Thyroid gland (tissue), 4 donors: ENCODE measurements around the gene SFTPD. TPM values are rescaled to one million over a fixed set of nuclear protein-coding genes. Genes with fewer than 3 reads are reported as not detected.

Experiments used
- DNase-seq, 2 donors: peaks; one replicate each; pipeline ENCODE4 v3.0.0-alpha.2; 2019
- H3K27ac ChIP-seq, 3 donors: fragments of 200-600 bp; sonication (generic); 1 replicate in 2 of 3; 2 replicates in 1 of 3; pipeline ENCODE4 v1.5.1; 2016 to 2019; ENCODE audit warnings: mild to moderate bottlenecking in 1 of 3, moderate library complexity in 1 of 3
- H3K27me3 ChIP-seq: fragments of 200-600 bp; sonication (generic); one replicate; pipeline ENCODE4 v1.5.1; 2019
- H3K36me3 ChIP-seq, 2 donors: fragments of 200-600 bp; sonication (generic); one replicate each; pipeline ENCODE4 v1.5.1; 2016 to 2019
- H3K4me1 ChIP-seq, 2 donors: fragments of 200-600 bp; sonication (generic); one replicate each; pipeline ENCODE4 v1.5.1; 2017 to 2019
- H3K4me3 ChIP-seq, 3 donors: fragments of 200-600 bp; sonication (generic); replicated peaks in 1 of 3; 1 replicate in 2 of 3; 2 replicates in 1 of 3; pipeline ENCODE4 v1.5.1; 2016; ENCODE audit warnings: mild to moderate bottlenecking in 1 of 3
- H3K9me3 ChIP-seq: fragments of 200-600 bp; sonication (generic); one replicate; pipeline ENCODE4 v1.5.1; 2017
- CTCF ChIP-seq, 6 experiments: fragments of 200-600 bp in 3 of 6; fragments of 450-650 bp in 3 of 6; sonication (generic) in 3 of 6; IDR thresholded peaks; one replicate each; pipeline ENCODE4 v1.5.1; 2016 to 2019; ENCODE audit warnings: antibody characterized with exemption in 6 of 6, mild to moderate bottlenecking in 2 of 6, inconsistent platforms in 1 of 6, moderate library complexity in 1 of 6
- POLR2A ChIP-seq, 2 donors: fragments of 450-650 bp; IDR thresholded peaks; one replicate each; pipeline ENCODE4 v1.6.1; 2017; ENCODE audit warnings: antibody characterized with exemption in 2 of 2, mild to moderate bottlenecking in 2 of 2, moderate library complexity in 1 of 2
- WGBS, 2 donors: methylation state at CpG; one replicate each; pipeline ENCODE4 v1.1.5; 2017; 5-methylcytosine and 5-hydroxymethylcytosine counted together
- intact Hi-C: fragments of 100-400 bp; cut with DNase I; formaldehyde crosslinking; loops from one replicate; pipeline ENCODE4 v1.15.1; 2023
- total RNA-seq, 4 donors: library from RNA; depleted of rRNA; stranded (reverse); fragments of >200 nt; gene quantifications; one replicate each; pipeline ENCODE4 v1.2.3, GENCODE V29; 2016

The SFTPD gene
- total RNA-seq, 4 donors from 2014 or later = 3.0 to 10.8 (median 5.7) TPM

GRCh38 chr10:79984851-79985250, 35.9 kb upstream of the SFTPD start:
- no peak overlapping the region for H3K27ac ChIP-seq
- TF ChIP-seq CTCF (IDR thresholded peaks at IDR 0.05) = no peak
- TF ChIP-seq POLR2A (IDR thresholded peaks at IDR 0.05) = no peak
- no peaks in the 10 kb centered on the region for H3K9me3 ChIP-seq
- no peaks in the 10 kb centered on the region for H3K36me3 ChIP-seq
- H3K4me3 ChIP-seq = no peak overlapping the region
- no peak for DNase-seq
- no peaks in the 10 kb centered on the region for H3K27me3 ChIP-seq
- 78 to 86% methylated on average over 9 of the region's 9 CpGs for WGBS, 2 donors
- H3K4me1 ChIP-seq = peaks cover 19 to 22% of the 10 kb centered on the region in 2 donors
- intact Hi-C loops = no loop called here

DNA sequence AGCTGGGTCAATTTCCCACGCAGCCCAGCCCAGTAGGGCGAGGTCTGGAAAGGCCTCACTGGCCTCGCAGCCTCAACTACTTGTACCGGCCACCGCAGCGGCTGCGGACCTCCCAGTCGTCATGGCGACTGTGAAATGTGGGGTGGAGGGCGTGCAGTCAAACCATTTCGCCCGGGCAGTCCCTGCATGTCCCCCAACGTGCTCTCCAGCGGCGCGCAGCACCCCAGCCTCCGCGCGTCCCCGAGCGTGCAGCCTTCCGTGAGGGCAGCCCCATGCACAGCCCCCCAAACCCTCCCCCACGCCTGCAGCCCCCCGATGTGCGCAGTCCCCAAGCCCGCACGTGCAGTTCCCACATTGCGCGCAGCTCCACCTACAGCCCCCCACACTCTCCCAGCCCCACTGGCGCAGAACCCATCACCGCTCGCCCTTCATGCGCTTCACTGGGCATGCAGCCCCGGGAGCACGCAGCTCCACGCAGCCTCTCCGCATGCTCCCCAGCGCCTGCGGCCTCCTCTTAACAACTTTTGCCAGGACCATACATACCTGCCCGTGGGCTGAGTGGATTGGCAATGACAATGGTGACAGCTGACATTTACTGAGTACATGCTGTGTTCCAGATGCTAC, 34.5 kb upstream of the SFTPD start:
- no peak overlapping the region for H3K27ac ChIP-seq
- 37 to 41% methylated on average over 15 to 24 of the region's 40 CpGs for WGBS, 2 donors
- H3K27me3 ChIP-seq = no peaks in the 10 kb centered on the region
- TF ChIP-seq CTCF (IDR thresholded peaks at IDR 0.05) (no peak), POLR2A (IDR thresholded peaks at IDR 0.05) (no peak)
- no peaks in the 10 kb centered on the region for H3K9me3 ChIP-seq
- intact Hi-C loops = no loop called here
- DNase-seq = peak in 1 of 2 donors; percentile 3
- H3K36me3 ChIP-seq = no peaks in the 10 kb centered on the region
- no peak overlapping the region for H3K4me3 ChIP-seq
- peaks cover 27 to 30% of the 10 kb centered on the region in 2 donors for H3K4me1 ChIP-seq

DNA sequence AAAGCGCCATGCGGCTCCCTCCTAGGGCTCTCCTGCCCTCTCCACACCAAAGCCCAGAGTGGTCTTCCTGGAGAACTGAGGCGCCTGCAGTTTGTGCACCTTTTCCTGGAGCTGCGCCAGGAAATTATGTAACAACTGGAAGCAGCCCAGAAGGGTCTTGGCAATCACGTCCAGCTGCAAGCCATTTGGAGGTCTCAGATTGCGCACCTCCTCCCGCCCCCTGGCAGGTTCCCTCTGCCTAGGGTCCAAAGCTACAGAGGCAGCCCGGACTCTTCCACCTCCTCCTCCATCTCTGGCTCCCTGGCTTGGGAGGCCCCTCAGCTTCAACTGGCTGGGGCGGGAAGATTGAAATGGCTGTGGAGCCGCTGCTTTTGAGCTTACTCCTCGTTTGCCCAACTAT, 34.0 kb upstream of the SFTPD start:
- 34 to 37% methylated on average over 11 of the region's 11 CpGs for WGBS, 2 donors
- peak overlapping the region in 1 of 3 donors; percentile 63 for H3K4me3 ChIP-seq

GRCh38 chr10:79982362-79982800, 33.5 kb upstream of the SFTPD start:
- Histone ChIP-seq H3K27me3 (no peaks in the 10 kb centered on the region), H3K4me1 (peaks cover 27 to 30% of the 10 kb centered on the region in 2 donors), H3K36me3 (no peaks in the 10 kb centered on the region), H3K27ac (peak overlapping the region; percentile 71 to 96 (median 95)), H3K9me3 (no peaks in the 10 kb centered on the region), H3K4me3 (peak overlapping the region; percentile 47 to 63 (median 63))
- TF ChIP-seq POLR2A (IDR thresholded peaks at IDR 0.05) (no peak), CTCF (IDR thresholded peaks at IDR 0.05) (no peak)
- no peak for DNase-seq
- intact Hi-C loops = no loop called here
- 29 to 33% methylated on average over 4 to 5 of the region's 25 CpGs for WGBS, 2 donors

More for the DNA sequence above, 34.0 kb upstream of the SFTPD start:
- intact Hi-C loops = no loop called here
- H3K36me3 ChIP-seq = no peaks in the 10 kb centered on the region
- no peaks in the 10 kb centered on the region for H3K27me3 ChIP-seq
- peaks cover 27 to 30% of the 10 kb centered on the region in 2 donors for H3K4me1 ChIP-seq
- TF ChIP-seq POLR2A (IDR thresholded peaks at IDR 0.05) = no peak
- no peak for TF ChIP-seq CTCF (IDR thresholded peaks at IDR 0.05)
- H3K27ac ChIP-seq = peak overlapping the region; percentile 71 to 96 (median 95)
- no peaks in the 10 kb centered on the region for H3K9me3 ChIP-seq
- peak; percentile 26 to 35 for DNase-seq
